Measurements from ENCODE around the gene OR2T35.

Gene OR2T35

GRCh38 chr1:248625971-248626370 lies 19.1 kb downstream of the OR2T35 start:
- no peak for DNase-seq (ENCODE audit: low spot score)

GRCh38 chr1:248625166-248625565 lies 19.9 kb downstream of the OR2T35 start:
- DNase-seq (ENCODE audit: low spot score), result no peak

DNA sequence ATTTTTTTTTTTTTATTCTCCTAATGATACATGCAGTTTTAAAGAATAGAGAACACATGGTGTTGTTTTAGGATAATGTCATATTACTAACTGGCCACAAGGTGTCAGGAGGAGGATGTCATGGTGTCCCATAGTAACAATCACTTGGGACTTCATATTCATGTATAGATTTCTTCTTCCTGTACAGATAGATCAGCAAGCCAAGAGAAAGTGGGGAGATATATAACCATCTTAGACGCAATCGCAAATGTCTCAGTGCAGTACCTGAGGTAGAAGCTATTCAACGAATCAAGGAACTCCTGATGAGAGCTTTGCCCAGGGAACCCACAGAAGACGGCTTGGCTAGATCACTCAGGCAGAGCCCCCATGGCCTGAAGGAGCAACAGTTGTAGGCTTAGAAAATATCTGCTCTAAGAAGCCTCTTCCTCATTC lies 22.5 kb downstream of the OR2T35 start:
- peak; percentile 50 for DNase-seq (ENCODE audit: low spot score)

GRCh38 chr1:248621770-248622169 lies 23.3 kb downstream of the OR2T35 start:
- no peak for DNase-seq (ENCODE audit: low spot score)

DNA sequence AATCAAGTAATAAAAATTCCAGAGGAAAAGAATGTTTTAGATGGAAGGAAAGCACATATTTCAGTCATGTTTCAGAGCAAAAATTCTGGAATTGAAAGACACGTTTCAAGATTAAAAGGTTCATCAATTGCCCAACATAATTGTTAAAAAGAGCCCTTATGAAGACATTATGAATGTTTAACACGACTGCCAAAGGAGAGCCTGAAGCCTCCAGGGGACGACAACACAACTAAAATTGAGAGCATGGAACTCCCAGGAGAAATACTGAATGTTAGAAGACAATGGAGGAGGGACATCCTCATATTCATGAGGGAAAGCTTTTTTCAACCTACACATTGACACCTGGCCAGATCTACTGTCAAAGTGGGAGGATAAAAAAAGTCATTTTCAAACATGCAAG lies 26.2 kb downstream of the OR2T35 start:
- DNase-seq (ENCODE audit: low spot score), result peak; percentile 55

DNA sequence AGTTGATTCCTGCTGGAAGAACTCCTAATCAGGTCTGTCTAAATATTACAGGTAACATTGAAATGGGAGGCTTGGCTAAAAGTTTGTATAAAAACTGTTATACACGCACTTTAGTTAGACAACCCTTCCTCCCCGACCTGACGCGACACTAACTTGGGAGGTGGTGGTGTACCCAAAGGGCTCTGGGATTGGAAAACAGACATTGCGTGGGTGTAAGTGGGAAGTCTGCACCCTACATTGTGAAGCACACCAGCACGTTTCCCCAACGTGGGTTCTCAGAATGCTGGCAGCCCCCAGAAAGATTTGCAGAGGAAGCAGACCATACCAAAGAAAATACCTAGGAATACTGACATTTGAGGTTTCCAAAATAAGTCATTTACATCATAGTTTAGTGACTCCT lies 27.0 kb downstream of the OR2T35 start:
- no peak for DNase-seq (ENCODE audit: low spot score)

- no peak for DNase-seq (ENCODE audit: low spot score)
Measured at GRCh38 chr1:248613742-248614141, 31.3 kb downstream of the OR2T35 start.

DNA sequence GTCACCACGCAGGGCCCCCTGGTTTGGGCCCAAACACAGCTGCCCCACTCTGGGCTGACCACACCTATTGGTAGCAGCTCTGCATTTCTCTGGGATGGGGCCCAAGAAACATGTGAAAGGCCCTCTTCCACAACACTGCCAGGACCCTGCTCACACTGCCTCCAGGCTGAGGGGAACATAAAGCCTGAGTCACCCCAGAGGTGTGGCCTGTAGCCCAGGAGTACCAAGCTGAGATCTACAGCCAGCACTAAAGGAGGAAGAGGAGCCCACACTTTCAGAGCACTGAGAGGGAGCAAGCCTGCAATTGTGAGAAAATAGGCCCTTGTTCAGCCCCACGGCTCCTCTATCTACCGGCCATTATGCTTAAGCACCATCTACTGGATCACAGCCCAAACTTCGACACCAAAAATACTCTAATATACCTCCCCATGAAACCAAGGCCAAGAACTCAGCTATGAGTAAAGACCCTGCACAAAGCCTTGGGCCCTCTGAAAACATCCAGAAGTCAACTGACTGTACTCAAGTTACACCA lies 33.1 kb downstream of the OR2T35 start:
- DNase-seq (ENCODE audit: low spot score), result no peak

GRCh38 chr1:248610301-248610700 lies 34.8 kb downstream of the OR2T35 start:
- no peak for DNase-seq (ENCODE audit: low spot score)

- no peak for DNase-seq (ENCODE audit: low spot score)
Measured at GRCh38 chr1:248599396-248599795, 45.7 kb downstream of the OR2T35 start.

- no peak for DNase-seq (ENCODE audit: low spot score)
Measured at GRCh38 chr1:248597589-248597988, 47.5 kb downstream of the OR2T35 start, which contains the start of gene OR2T10. OR2T10 (minus strand) TSS chr1:248597700; CDS start chr1:248593768, 3,932 bp downstream.

- no peak for DNase-seq (ENCODE audit: low spot score)
Measured at GRCh38 chr1:248596615-248597014, 48.5 kb downstream of the OR2T35 start.

DNA sequence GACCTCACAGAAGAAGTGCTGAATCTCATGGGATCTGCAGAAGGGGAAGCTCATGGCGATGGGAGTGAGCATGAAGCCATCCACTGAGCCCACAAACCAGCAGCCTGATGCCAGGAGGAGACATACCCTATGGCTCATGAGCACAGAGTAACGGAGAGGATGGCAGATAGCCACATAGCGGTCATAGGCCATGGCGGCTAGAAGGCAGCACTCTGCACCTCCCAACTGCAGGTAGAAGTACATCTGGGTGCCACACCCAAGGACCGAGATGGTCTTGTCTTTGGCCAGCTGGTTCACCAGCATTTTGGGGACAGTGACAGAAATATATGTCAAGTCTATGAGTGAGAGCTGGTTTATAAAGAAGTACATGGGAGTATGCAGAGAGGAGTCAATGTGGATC lies 51.9 kb downstream of the OR2T35 start:
- DNase-seq (ENCODE audit: low spot score), result no peak

DNA sequence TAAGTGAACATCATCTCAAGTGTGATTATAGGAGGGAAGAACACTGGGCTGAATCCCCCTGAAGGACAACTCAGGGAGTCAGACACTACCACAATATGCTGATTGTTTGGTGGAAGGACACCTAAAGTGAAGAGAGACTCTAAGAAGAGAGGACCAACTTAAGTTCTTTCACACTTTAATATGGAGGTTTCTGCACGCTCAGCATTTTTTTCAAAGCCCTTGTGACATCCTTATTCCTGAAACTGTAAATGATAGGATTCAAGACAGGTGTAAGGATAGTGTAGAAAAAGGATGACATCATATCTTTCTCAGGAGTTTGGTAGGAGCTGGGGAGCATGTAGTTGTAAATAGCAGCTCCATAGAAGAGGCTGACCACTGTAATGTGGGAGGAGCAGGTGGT lies 52.4 kb downstream of the OR2T35 start:
- DNase-seq (ENCODE audit: low spot score), result no peak

- no peak for DNase-seq (ENCODE audit: low spot score)
Measured at GRCh38 chr1:248590055-248590454, 55.0 kb downstream of the OR2T35 start.

GRCh38 chr1:248589334-248589733 lies 55.7 kb downstream of the OR2T35 start:
- DNase-seq (ENCODE audit: low spot score), result no peak
